ENCODE results near the gene PEX12.

DNA sequence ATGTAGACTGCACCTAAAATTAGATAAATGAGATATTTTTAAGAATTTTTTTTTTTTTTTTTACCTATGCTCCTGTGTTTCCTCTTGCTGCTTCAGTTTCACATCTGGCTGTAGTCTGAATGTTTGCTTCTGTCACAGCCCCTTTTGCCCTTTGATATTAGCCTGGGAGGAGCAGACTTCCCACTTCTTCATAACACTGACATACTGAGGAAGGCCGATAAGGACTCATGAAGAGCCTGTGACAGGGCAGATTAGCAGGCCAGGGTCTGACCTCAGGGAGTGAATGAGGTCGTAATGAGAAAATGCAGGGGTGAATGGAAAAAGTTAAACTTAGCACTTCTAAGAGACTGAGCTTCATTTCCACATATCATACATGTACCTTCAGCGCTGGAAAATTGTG is 17.7 kb downstream of the PEX12 start, which contains the start of gene SLFN14:
- TF ChIP-seq, protein P1, sequence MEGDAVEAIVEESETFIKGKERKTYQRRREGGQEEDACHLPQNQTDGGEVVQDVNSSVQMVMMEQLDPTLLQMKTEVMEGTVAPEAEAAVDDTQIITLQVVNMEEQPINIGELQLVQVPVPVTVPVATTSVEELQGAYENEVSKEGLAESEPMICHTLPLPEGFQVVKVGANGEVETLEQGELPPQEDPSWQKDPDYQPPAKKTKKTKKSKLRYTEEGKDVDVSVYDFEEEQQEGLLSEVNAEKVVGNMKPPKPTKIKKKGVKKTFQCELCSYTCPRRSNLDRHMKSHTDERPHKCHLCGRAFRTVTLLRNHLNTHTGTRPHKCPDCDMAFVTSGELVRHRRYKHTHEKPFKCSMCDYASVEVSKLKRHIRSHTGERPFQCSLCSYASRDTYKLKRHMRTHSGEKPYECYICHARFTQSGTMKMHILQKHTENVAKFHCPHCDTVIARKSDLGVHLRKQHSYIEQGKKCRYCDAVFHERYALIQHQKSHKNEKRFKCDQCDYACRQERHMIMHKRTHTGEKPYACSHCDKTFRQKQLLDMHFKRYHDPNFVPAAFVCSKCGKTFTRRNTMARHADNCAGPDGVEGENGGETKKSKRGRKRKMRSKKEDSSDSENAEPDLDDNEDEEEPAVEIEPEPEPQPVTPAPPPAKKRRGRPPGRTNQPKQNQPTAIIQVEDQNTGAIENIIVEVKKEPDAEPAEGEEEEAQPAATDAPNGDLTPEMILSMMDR (conservative IDR thresholded peaks at IDR 0.05; ENCODE audit: low read length), result no peak
- TF ChIP-seq EZH2phosphoT487 (IDR thresholded peaks at IDR 0.05; ENCODE audit: borderline replicate concordance, low read depth, low read length), result no peak
